Stimulated activated CD8-positive, alpha-beta memory T cell treated with anti-CD3 and anti-CD28 coated beads, Interleukin-12 subunit alpha, Interleukin-12 subunit beta, amount 100 ng/mL, for 1 hour (primary cell): ENCODE data around the gene C2CD2L.
"Not testable (repeated sequence)": the region's sequence is repeated elsewhere in the genome, so short reads cannot be mapped to it uniquely, and the experiment has no call there.

ENCODE experiments used
- DNase-seq: peaks from one replicate; pipeline ENCODE4 v3.0.0-alpha.2; 2020; ENCODE audit warnings: low read depth

Gene C2CD2L

GRCh38 chr11:119106564-119107537 is at the start of gene C2CD2L:
Gene C2CD2L, plus strand, starts transcription at chr11:119107344. Its CDS starts 398 bp downstream, at chr11:119107742.
- DNase-seq, result peak; percentile 70

DNA sequence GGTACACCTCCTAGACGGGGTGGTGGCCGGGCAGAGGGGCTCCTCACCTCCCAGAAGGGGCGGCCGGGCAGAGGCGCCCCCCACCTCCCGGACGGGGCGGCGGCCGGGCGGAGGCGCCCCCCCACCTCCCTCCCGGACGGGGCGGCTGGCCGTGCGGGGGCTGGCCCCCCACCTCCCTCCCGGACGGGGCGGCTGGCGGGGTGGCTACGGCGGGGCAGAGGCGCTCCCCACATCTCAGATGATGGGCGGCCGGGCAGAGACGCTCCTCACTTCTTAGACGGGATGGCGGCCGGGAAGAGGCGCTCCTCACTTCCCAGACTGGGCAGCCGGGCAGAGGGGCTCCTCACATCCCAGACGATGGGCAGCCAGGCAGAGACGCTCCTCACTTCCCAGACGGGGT is 48.0 kb upstream of the C2CD2L start:
- not testable (repeated sequence) for DNase-seq

- no peak for DNase-seq
These were observed 45.9 kb upstream of the C2CD2L start for GRCh38 chr11:119061256-119061655.

- DNase-seq, result no peak
These were observed 44.4 kb upstream of the C2CD2L start for GRCh38 chr11:119062779-119063178.

- no peak for DNase-seq
These were observed 41.8 kb upstream of the C2CD2L start for GRCh38 chr11:119065369-119065768.

DNA sequence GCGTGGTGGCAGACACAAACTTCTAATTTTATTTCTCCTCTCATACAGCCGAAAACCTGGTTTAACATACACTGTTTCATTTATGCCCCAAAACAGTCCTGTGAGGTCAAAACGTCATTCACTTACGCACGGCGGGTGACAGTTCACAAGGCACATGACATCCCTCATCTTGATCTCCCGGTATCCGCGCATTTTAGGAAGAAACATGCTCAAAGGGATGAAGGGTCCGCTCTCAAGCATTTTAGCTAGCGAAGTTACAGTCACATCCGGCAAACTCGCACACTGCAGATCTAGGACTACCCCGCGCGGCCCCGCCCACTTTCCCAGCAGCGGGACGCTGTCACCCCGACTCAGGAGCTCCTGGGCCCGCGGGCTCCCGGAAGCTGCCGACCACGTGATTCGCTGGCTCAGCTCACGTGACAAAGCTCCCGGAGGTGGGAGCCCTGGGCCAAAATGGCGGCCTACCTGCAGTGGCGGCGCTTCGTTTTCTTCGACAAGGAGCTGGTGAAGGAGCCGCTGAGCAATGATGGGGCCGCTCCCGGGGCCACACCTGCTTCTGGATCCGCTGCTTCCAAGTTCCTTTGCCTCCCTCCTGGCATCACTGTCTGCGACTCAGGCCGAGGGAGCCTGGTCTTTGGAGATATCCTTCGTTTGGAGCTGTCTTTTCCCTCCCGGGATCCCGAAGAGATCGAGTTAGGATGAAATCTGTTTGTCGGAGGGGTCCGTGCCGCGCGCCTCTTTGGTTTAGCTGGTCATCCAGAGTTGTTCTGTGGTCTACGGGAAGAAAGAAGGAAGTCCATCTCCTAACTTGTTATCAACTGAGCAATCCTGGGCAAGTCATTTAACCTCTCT is 39.5 kb upstream of the C2CD2L start, which contains the start of gene VPS11:
Gene VPS11, plus strand, starts transcription at position 448 of the 852 bp plus-strand sequence. Its CDS starts 6 bp downstream, at position 454.
- DNase-seq, result peak; percentile 97

- DNase-seq, result no peak
These were observed 29.3 kb upstream of the C2CD2L start for GRCh38 chr11:119077839-119078238.

DNA sequence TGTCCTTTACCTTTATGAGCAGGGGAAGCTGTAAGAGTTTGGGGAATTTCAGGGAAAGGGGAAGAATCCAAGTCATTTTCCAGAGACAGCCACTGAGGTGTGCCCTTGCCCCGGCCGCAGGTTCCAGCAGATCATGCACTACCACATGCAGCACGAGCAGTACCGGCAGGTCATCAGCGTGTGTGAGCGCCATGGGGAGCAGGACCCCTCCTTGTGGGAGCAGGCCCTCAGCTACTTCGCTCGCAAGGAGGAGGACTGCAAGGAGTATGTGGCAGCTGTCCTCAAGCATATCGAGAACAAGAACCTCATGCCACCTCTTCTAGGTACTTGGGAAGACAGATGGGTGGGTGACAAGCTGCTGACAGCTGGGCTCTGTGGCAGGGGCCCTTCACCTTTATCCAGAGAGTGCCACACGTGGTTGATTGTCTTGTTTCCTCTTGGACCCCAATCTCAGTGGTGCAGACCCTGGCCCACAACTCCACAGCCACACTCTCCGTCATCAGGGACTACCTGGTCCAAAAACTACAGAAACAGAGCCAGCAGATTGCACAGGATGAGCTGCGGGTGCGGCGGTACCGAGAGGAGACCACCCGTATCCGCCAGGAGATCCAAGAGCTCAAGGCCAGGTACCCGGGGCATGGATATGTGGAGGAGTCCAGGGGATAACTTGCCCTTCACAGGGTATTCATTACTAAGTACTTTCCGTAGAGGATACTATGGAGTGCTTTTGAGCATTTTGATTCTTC is 28.3 kb upstream of the C2CD2L start:
- no peak for DNase-seq

DNA sequence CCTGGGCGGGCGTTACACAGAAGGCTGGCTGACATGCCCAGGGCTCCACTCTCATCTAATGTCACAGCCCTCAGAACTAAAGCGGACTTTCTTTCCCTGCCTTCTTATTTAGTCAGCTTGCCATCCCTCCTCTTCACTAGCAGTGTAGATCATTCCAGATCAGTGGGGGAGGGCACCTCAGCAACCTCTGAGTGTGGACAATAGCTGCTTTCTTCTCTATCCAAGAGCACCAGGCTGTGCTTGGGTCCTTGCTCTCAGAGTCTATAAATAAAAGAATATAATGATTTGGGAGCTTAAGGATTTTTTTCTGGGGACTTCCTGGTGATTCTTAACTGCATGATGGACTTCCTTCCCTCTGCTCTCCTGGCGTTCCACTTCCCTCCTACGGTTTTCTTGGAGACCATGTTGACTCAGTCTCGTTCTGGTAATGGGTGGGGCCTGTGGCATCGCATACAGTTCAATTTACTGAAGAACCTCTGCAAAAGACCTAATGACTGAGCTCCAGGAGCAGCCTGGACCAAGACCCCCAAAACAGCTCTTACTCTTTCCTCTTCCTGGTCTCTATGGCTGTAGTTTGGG is 25.4 kb upstream of the C2CD2L start:
- no peak for DNase-seq

DNA sequence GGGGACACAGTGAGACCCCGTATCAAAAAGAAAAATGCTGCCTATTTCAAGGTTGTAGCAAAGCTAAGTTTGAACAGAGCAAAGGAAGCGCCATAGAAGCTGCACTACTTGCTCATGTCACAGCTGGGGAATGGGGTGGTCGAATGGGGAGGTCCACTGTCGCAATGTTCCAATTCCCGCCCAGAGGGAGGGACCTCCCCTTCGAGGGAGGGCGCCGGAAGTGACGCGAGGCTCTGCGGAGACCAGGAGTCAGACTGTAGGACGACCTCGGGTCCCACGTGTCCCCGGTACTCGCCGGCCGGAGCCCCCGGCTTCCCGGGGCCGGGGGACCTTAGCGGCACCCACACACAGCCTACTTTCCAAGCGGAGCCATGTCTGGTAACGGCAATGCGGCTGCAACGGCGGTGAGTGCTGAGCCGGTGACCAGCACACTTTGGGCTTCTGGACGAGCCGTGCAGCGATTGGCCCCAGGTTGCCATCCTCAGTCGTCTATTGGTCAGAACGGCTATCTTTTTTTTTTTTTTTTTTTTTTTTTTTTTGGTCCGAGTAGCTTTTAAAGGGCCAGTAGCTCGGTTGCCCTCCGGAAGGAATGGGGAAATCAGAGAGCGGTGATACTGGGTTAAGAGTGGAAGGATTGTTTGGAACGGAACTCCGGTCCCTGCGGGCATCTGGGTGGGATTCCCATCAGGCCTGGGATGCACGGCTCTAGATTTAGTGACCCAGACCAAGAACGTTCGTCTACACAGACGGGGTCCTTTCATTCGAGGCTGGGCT is 22.3 kb upstream of the C2CD2L start, which contains the start of gene HMBS:
Gene HMBS, plus strand, starts transcription at position 219 of the 774 bp plus-strand sequence. Its CDS starts 153 bp downstream, at position 372.
- peak; percentile 89 for DNase-seq

DNA sequence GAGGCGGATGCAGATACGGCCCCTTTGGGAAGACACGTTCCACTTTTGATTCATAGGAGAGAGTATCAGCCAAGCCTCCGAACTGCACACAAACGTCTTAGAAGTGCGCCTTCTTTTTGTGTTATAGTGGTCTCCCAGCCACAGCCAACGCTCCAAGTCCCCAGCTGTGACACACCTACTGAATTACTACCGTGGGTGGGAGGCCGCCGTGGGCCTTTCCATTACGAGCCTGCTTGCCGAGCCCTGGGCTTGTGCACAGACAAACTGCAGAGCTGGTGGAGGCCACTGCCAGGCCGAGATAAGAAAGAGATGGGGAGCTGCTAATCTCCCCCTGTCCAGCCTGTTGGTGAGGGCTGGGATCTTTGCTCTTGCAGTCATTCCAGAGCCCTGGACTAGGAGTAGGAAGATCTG is 21.7 kb upstream of the C2CD2L start:
- no peak for DNase-seq

- no peak for DNase-seq
These were observed 20.0 kb upstream of the C2CD2L start for GRCh38 chr11:119087123-119087522.

DNA sequence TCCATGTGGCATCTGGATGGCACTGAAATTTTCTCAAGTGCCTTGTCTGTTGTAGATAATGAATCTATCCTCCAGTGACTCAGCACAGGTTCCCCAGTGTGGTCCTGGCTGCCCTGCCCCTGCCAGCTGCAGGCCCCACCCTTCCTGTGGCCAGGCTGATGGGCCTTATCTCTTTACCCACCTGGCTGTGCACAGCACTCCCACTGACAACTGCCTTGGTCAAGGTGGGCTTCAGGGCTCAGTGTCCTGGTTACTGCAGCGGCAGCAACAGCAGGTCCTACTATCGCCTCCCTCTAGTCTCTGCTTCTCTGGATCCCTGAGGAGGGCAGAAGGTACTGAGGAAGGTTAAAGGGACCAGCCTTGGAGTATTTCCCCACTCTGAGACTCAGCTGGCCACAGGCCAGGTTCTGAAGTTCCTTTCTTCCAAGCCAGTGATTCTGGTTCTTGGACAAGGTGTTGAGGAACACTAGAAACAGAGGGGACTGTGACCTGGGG is 19.4 kb upstream of the C2CD2L start:
- no peak for DNase-seq

DNA sequence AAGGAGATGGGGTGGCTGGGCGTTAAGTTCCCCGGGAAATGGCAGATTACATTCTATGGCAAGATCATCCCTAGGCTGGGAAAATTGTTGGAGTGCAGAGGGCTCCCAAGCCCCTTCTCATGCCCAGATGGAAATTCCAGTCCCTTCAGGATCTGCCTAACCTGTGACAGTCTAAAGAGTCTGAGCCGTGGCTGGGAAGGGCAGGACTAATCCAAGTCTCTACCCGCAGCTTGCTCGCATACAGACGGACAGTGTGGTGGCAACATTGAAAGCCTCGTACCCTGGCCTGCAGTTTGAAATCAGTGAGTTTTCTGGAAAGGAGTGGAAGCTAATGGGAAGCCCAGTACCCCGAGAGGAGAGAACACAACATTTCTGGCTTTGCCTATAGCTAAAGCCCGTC is 18.7 kb upstream of the C2CD2L start:
- DNase-seq, result no peak

DNA sequence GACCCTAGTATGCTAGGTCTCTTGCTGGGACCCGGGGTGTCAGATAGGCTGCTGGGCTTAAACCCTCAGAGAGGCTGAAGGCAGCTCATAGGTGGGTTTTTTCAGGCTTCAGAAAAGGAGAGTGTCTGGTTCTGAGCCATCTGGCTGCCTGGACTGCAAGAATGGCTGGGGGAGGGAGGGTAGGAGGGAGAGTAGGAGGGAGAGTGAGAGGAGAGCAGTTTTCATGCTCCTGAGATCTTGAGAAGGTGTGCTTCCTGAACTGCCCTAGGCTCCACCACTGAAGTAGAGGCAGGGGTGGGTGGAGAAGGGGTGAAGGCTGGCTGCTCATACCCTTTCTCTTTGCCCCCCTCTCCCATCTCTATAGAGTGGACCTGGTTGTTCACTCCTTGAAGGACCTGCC is 17.8 kb upstream of the C2CD2L start:
- DNase-seq, result no peak

DNA sequence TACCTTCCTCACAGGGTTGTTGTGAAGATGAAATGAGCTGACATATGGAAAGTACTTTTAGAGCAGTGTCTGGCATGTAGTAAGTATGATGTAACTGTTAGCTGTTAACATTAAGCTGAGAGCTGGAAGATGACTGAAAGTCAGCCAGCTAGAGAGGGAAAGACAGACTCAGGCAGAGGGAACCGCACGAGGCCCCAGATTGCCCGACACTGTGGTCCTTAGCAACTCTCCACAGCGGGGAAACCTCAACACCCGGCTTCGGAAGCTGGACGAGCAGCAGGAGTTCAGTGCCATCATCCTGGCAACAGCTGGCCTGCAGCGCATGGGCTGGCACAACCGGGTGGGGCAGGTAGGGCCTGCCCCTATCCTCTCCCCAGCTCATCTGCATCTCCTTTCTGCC is 16.0 kb upstream of the C2CD2L start:
- no peak for DNase-seq

- no peak for DNase-seq
These were observed 14.9 kb upstream of the C2CD2L start for GRCh38 chr11:119091966-119092879.

GRCh38 chr11:119092880-119093842 is 14.0 kb upstream of the C2CD2L start:
- DNase-seq, result no peak
